Type B pancreatic cell (in vitro differentiated cells): ENCODE results near the gene C1R. TPM values are rescaled to one million over a fixed set of nuclear protein-coding genes. Genes with fewer than 3 reads are reported as not detected.
A peak's percentile ranks its signal among the peaks of the same experiment; 100 is the strongest.

Source experiments
- DNase-seq: peaks from one replicate; pipeline ENCODE4 v3.0.0; 2021; ENCODE audit warnings: mixed read lengths; ENCODE audit not compliant: unreplicated experiment; ENCODE audit errors: extremely low spot score
- H3K27ac Mint-ChIP-seq: 2 replicates; pipeline ENCODE4 v1.8.0; 2021; ENCODE audit warnings: mild to moderate bottlenecking, mixed read lengths
- H3K27me3 Mint-ChIP-seq: 2 replicates; pipeline ENCODE4 v1.8.0; 2021; ENCODE audit warnings: mixed read lengths
- H3K36me3 Mint-ChIP-seq: 2 replicates; pipeline ENCODE4 v1.8.0; 2021; ENCODE audit warnings: mixed read lengths
- H3K4me1 Mint-ChIP-seq: one replicate; pipeline ENCODE4 v1.8.0; 2021; ENCODE audit warnings: mixed read lengths; ENCODE audit not compliant: unreplicated experiment
- H3K4me3 Mint-ChIP-seq: 2 replicates; pipeline ENCODE4 v1.8.0; 2021; ENCODE audit warnings: mild to moderate bottlenecking, mixed read lengths
- H3K9me3 Mint-ChIP-seq: 2 replicates; pipeline ENCODE4 v1.8.0; 2021; ENCODE audit warnings: mixed read lengths
- CTCF ChIP-seq: fragments of 200-600 bp; sonication (generic); conservative IDR thresholded peaks from 2 replicates; pipeline ENCODE4 v1.5.0; 2021; ENCODE audit warnings: antibody characterized with exemption, mild to moderate bottlenecking
- total RNA-seq: library from RNA; stranded (reverse); gene quantifications from 2 replicates; pipeline ENCODE4 v1.2.1, GENCODE V29; 2021; ENCODE audit warnings: low replicate concordance

C1R gene
- total RNA-seq, 1 donor from 2014 or later = 6.5 TPM

DNA sequence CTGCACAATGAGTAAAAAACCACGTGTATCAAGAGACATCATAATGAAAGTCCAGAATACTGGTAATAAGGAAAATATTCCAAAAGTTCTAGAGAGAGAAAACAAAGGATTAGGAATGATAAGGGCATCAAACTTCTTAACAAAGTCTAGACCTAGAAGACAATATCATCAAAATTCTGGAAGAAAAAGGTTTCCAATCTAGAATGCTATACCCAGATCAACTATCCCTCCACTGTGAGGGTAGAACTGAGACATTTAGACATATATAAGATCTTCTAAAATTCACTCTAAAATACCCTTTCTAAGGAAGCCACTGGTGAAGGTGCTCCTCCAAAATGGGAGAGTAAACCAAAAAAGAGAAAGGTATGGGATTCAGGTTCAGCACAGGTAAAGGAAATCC is 13.8 kb upstream of the C1R start:
- H3K36me3 Mint-ChIP-seq = peaks cover 34% of the 10 kb centered on the region
- no peaks in the 10 kb centered on the region for H3K9me3 Mint-ChIP-seq
- H3K4me1 Mint-ChIP-seq = peaks cover 5% of the 10 kb centered on the region
- no peak for TF ChIP-seq CTCF
- H3K27ac Mint-ChIP-seq = no peak overlapping the region
- peak overlapping the region; percentile 62 for H3K4me3 Mint-ChIP-seq
- no peak for DNase-seq
- no peaks in the 10 kb centered on the region for H3K27me3 Mint-ChIP-seq

GRCh38 chr12:7103837-7104584 is 11.8 kb upstream of the C1R start:
- TF ChIP-seq CTCF = no peak
- Mint-ChIP-seq H3K4me3 (no peak overlapping the region), H3K4me1 (peaks cover 5% of the 10 kb centered on the region), H3K27me3 (no peaks in the 10 kb centered on the region), H3K36me3 (peaks cover 36% of the 10 kb centered on the region), H3K9me3 (no peaks in the 10 kb centered on the region), H3K27ac (no peak overlapping the region)
- DNase-seq = no peak

DNA sequence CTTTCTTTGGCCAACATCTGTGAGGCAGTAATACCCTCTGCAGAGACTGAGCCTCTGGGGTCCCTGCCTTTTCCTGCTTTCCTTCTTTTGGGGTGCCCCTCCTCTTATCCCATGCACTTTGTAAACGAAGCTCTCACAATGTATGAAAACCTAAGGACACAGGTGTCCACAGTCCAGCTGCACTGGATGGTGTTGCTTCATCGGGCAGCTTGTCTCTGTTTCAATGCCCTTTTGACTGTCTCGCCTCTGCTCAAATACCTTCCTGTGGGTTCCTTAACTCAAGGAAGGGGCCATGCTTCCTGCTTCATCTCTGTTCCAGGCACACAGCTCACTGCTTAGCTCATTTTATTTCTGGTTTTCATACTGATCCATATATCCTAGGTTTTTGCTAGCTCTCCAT is 10.3 kb upstream of the C1R start:
- H3K9me3 Mint-ChIP-seq = no peaks in the 10 kb centered on the region
- DNase-seq = no peak
- H3K36me3 Mint-ChIP-seq = peaks cover 39% of the 10 kb centered on the region
- TF ChIP-seq CTCF = no peak
- no peak overlapping the region for H3K4me3 Mint-ChIP-seq
- no peaks in the 10 kb centered on the region for H3K27me3 Mint-ChIP-seq
- H3K4me1 Mint-ChIP-seq = no peaks in the 10 kb centered on the region
- H3K27ac Mint-ChIP-seq = no peak overlapping the region

- H3K27ac Mint-ChIP-seq = no peak overlapping the region
- H3K27me3 Mint-ChIP-seq = no peaks in the 10 kb centered on the region
- DNase-seq = no peak
- no peaks in the 10 kb centered on the region for H3K9me3 Mint-ChIP-seq
- peaks cover 37% of the 10 kb centered on the region for H3K36me3 Mint-ChIP-seq
- no peak overlapping the region for H3K4me3 Mint-ChIP-seq
- no peaks in the 10 kb centered on the region for H3K4me1 Mint-ChIP-seq
- no peak for TF ChIP-seq CTCF
Observed at GRCh38 chr12:7101694-7102131, 9.5 kb upstream of the C1R start.

DNA sequence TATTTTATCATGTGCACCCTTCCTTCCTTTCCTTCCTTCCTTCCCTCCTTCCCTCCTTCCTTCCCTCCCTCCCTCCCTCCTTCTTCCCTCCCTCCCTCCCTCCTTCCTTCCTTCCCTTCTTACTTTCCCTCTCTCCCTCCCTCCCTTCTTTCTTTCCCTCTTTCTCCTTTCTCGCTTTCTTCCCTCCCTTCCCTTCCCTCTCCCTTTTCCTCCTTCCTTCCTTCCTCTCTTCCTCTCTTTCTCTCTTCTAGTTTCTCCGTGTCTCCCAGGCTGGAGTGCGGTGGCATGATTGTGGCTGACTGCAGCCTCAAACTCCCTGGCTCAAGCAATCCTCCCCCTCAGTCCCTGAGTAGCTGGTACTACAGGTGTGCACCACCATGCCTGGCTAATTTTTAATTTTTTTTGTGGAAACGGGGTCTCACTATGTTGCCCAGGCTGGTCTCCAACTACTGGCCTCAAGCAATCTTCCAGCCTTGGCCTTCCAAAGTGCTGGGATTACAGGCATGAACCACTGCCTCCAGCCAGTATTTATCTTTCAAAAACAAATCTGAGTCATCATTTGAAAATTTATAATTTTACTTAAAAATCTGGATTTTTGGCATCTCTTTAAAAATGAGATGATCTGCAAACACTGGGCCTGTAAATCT is 8.9 kb upstream of the C1R start:
- peaks cover 32% of the 10 kb centered on the region for H3K36me3 Mint-ChIP-seq
- H3K4me3 Mint-ChIP-seq = no peak overlapping the region
- no peak for DNase-seq
- H3K4me1 Mint-ChIP-seq = no peaks in the 10 kb centered on the region
- no peaks in the 10 kb centered on the region for H3K9me3 Mint-ChIP-seq
- no peaks in the 10 kb centered on the region for H3K27me3 Mint-ChIP-seq
- no peak overlapping the region for H3K27ac Mint-ChIP-seq
- TF ChIP-seq CTCF = no peak
